MM.1S (cell line): ENCODE measurements around the gene LAMP1.

Experiments
- CTCF ChIP-seq: fragments of 300-600 bp; sonication (generic); IDR thresholded peaks from 2 replicates; pipeline ENCODE4 v1.5.1; 2016; ENCODE audit warnings: antibody characterized with exemption, low read length, mixed read lengths
- EZH2 ChIP-seq: fragments of 300-600 bp; sonication (generic); optimal IDR thresholded peaks from 2 replicates; pipeline ENCODE3; 2017; ENCODE audit warnings: low read depth, mild to moderate bottlenecking, antibody characterized with exemption, low read length, mixed read lengths
- EZH2phosphoT487 ChIP-seq: fragments of 300-600 bp; sonication (generic); IDR thresholded peaks from 2 replicates; pipeline ENCODE4 v1.6.1; 2018; ENCODE audit warnings: antibody characterized with exemption, low read length

DNA sequence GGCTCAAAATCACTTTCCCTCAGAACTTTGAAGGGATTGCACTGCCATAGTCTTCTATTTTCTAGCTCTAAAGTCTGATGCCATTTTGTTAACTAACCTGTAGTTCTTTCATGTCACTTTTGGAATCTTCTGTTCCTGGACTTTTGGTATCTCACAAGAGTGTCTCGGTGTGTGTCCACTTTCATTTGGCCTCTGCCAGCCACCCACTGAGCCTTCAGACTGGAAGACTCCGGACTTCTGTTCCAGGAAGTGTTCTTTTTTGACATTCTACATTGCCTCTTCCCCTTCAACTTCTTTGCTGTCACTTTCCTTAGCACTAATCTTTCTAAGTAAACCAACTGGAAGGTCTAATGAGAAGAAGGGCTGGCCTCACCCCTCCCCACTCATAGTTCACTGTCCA, 25.0 kb upstream of the LAMP1 start:
- TF ChIP-seq CTCF (no peak), EZH2 (no peak), EZH2phosphoT487 (no peak)
